Osteoblast (primary cell): ENCODE data around the gene TRIM45. TPM values are rescaled to one million over a fixed set of nuclear protein-coding genes. Genes with fewer than 3 reads are reported as not detected.

Source experiments
- DNase-seq: peaks from one replicate; pipeline ENCODE4 v3.0.0; 2011; ENCODE audit warnings: low spot score, mixed read lengths; ENCODE audit not compliant: insufficient read length; ENCODE audit errors: missing footprints
- H2AFZ ChIP-seq: 2 replicates; pipeline ENCODE4 v1.6.0; 2011; ENCODE audit warnings: mild to moderate bottlenecking, low read length
- H3K27ac ChIP-seq: 2 replicates; pipeline ENCODE4 v1.5.1; 2011; ENCODE audit warnings: mild to moderate bottlenecking, low read depth, low read length, moderate library complexity
- H3K27me3 ChIP-seq: 2 replicates; pipeline ENCODE4 v1.6.0; 2012; ENCODE audit warnings: mild to moderate bottlenecking, control low read depth, inconsistent platforms, low read length, moderate library complexity; ENCODE audit not compliant: insufficient read depth
- H3K36me3 ChIP-seq: 2 replicates; pipeline ENCODE4 v1.5.1; 2011; ENCODE audit warnings: mild to moderate bottlenecking, low read length, control low read depth, moderate library complexity; ENCODE audit not compliant: insufficient read depth
- H3K4me1 ChIP-seq: 2 replicates; pipeline ENCODE4 v1.5.1; 2011; ENCODE audit warnings: mild to moderate bottlenecking, low read length, control low read depth, moderate library complexity; ENCODE audit not compliant: insufficient read depth
- H3K4me2 ChIP-seq: 2 replicates; pipeline ENCODE4 v1.6.0; 2011; ENCODE audit warnings: mild to moderate bottlenecking, low read length; ENCODE audit not compliant: insufficient read depth
- H3K4me3 ChIP-seq: fragments of 200-600 bp; sonication (generic); 3 replicates; pipeline ENCODE4 v1.5.1; 2012; ENCODE audit warnings: mild to moderate bottlenecking, low read length, inconsistent platforms; ENCODE audit not compliant: insufficient read depth
- H3K79me2 ChIP-seq: 2 replicates; pipeline ENCODE4 v1.6.0; 2012; ENCODE audit warnings: mild to moderate bottlenecking, low read length, control low read depth, inconsistent platforms; ENCODE audit not compliant: insufficient read depth
- H3K9me3 ChIP-seq: 2 replicates; pipeline ENCODE4 v1.5.1; 2011; ENCODE audit warnings: low read depth, low read length, control low read depth
- H4K20me1 ChIP-seq: 2 replicates; pipeline ENCODE4 v1.6.0; 2012; ENCODE audit warnings: mild to moderate bottlenecking, low read length, control low read depth; ENCODE audit not compliant: insufficient read depth
- total RNA-seq: library from RNA; depleted of rRNA; stranded (reverse); fragments of >200 nt; gene quantifications from 2 replicates; pipeline ENCODE4 v1.2.3, GENCODE V29; 2012
- TF ChIP-seq, protein P1 (sequence below): IDR thresholded peaks from 2 replicates; pipeline ENCODE4 v1.5.1; 2011; ENCODE audit warnings: mild to moderate bottlenecking, low read depth, low read length, moderate library complexity; ENCODE audit errors: extremely low read depth

TRIM45 gene
- total RNA-seq, 1 donor = 1.4 TPM

DNA sequence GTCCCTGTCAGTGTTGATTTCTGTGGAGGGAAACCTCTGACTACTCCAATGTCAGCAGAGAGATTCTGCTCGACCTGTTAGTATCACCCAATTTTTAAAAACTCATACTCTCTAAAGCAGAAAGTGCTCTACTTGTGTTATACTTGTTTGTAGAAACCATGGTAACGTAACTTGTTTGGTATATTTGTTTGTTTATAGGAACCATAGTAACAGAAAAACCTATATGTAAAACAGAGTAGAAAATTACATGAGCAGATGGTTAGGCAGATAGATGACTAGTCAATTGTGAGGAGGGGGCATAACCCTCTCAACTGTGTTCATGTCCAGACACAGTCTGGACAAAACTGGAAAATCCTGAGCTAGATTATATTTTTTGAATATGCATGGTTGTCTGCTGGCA is 6.7 kb downstream of the TRIM45 start:
- Histone ChIP-seq H3K79me2 (no peaks in the 10 kb centered on the region), H3K27ac (no peak overlapping the region), H3K4me1 (peaks cover 7% of the 10 kb centered on the region), H3K9me3 (no peaks in the 10 kb centered on the region), H3K4me2 (no peak overlapping the region), H2AFZ (no peak overlapping the region), H3K27me3 (no peaks in the 10 kb centered on the region), H4K20me1 (no peaks in the 10 kb centered on the region), H3K4me3 (no peak overlapping the region), H3K36me3 (peaks cover 11% of the 10 kb centered on the region)
- TF ChIP-seq, protein P1, sequence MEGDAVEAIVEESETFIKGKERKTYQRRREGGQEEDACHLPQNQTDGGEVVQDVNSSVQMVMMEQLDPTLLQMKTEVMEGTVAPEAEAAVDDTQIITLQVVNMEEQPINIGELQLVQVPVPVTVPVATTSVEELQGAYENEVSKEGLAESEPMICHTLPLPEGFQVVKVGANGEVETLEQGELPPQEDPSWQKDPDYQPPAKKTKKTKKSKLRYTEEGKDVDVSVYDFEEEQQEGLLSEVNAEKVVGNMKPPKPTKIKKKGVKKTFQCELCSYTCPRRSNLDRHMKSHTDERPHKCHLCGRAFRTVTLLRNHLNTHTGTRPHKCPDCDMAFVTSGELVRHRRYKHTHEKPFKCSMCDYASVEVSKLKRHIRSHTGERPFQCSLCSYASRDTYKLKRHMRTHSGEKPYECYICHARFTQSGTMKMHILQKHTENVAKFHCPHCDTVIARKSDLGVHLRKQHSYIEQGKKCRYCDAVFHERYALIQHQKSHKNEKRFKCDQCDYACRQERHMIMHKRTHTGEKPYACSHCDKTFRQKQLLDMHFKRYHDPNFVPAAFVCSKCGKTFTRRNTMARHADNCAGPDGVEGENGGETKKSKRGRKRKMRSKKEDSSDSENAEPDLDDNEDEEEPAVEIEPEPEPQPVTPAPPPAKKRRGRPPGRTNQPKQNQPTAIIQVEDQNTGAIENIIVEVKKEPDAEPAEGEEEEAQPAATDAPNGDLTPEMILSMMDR = no peak
- no peak for DNase-seq

DNA sequence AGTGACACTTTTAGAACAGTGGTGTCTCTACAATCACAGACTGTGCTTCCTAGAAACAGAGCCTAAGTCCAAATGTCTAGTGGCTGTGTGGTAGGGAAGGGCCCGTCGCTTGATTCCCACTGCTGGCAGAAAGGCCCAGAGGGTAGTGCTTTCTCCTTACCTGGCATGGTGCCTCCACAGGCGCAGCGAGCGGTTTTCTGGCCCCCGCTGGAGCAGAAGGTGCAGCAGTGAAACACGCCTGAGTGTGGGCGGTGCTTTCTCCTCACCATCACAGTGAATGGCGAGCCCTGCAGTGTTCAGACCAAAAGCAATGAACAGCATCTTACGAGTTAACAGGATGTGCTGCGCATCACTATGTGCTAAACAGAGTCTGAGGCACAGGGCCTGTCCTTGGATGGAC is 8.3 kb downstream of the TRIM45 start:
- Histone ChIP-seq H3K27me3 (no peaks in the 10 kb centered on the region), H3K79me2 (no peaks in the 10 kb centered on the region), H3K4me1 (peaks cover 7% of the 10 kb centered on the region), H3K4me2 (no peak overlapping the region), H3K9me3 (no peaks in the 10 kb centered on the region), H4K20me1 (no peaks in the 10 kb centered on the region), H2AFZ (no peak overlapping the region), H3K36me3 (peaks cover 11% of the 10 kb centered on the region), H3K27ac (no peak overlapping the region), H3K4me3 (no peak overlapping the region)
- TF ChIP-seq, protein P1 = no peak
- no peak for DNase-seq

DNA sequence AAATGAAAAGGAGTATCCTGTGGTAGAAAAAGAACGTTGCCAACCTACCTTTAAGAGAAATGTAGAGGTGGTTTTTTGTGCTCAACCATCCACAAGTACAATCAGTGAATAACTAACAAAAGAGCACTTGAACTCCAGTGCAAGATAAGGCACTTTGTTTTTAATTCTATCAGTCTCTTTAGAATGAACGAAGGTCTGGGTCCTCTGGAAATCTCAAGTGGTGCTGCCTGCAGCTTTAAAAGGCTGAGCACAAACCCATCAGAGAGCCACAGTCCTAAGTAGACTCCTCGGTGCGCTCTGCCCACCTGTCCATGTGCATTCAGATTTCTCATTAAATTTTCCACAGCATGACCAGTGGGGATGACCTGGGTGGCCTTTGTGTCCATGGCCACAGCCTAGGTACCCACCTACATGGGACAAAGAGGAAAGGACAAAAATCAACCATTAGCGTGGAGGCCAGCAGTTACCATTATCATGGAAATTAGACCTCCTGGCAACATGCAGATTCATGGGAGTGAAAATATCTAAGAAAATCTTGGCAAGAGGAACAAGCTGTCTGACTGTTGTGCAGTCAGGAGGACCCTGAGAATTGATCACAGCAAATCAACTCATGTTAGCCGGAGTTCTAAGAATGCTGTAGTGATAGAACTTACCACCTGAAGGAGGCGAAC is 9.4 kb downstream of the TRIM45 start:
- no peaks in the 10 kb centered on the region for H3K27me3 ChIP-seq
- H3K4me2 ChIP-seq = no peak overlapping the region
- no peak overlapping the region for H2AFZ ChIP-seq
- no peaks in the 10 kb centered on the region for H4K20me1 ChIP-seq
- peaks cover 11% of the 10 kb centered on the region for H3K36me3 ChIP-seq
- DNase-seq = no peak
- H3K4me1 ChIP-seq = peaks cover 7% of the 10 kb centered on the region
- TF ChIP-seq, protein P1 = no peak
- H3K4me3 ChIP-seq = no peak overlapping the region
- H3K79me2 ChIP-seq = no peaks in the 10 kb centered on the region
- H3K9me3 ChIP-seq = no peaks in the 10 kb centered on the region
- H3K27ac ChIP-seq = no peak overlapping the region

DNA sequence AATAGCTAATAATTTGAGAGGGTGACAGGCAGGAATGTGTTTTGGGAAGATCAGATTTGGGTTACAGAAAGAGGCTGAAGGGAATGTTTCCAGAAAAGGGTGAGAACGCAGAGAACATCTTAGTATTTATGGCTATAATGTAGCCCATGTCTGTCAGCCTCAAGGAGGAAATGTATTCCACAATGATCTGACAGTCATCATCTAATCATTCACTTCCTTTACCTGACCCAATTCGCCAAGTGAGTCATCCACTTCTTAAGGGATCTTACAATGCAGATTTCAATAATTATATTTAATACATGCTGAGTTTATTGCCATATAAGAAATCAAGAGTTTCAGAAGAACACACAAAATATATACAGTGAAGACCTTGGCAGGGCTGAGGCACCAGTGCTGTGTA is 10.8 kb downstream of the TRIM45 start:
- H3K4me2 ChIP-seq = no peak overlapping the region
- no peaks in the 10 kb centered on the region for H3K79me2 ChIP-seq
- H3K36me3 ChIP-seq = peaks cover 11% of the 10 kb centered on the region
- TF ChIP-seq, protein P1 = no peak
- no peaks in the 10 kb centered on the region for H3K27me3 ChIP-seq
- H3K4me1 ChIP-seq = peaks cover 7% of the 10 kb centered on the region
- H3K9me3 ChIP-seq = no peaks in the 10 kb centered on the region
- H3K4me3 ChIP-seq = no peak overlapping the region
- H2AFZ ChIP-seq = no peak overlapping the region
- no peaks in the 10 kb centered on the region for H4K20me1 ChIP-seq
- DNase-seq = no peak
- H3K27ac ChIP-seq = no peak overlapping the region
